Activated CD4-positive, alpha-beta T cell treated with anti-CD3 and anti-CD28 coated beads, Interleukin-2, amount 10 ng/mL, durations not matched to agents 7 days and 5 days (primary cell): ENCODE measurements around the gene ST6GALNAC3. TPM values are rescaled to one million over a fixed set of nuclear protein-coding genes. Genes with fewer than 3 reads are reported as not detected.
"Not testable (repeated sequence)": the region's sequence is repeated elsewhere in the genome, so short reads cannot be mapped to it uniquely, and the experiment has no call there.

Source experiments
- CTCF ChIA-PET: fragments of 350-600 bp; sonication (Branson Sonifier 250); formaldehyde crosslinking; loops from one replicate; lab custom pipeline; 2021; ENCODE audit warnings: antibody characterized with exemption; lab: Charles Lee
- POLR2A ChIA-PET: fragments of 350-600 bp; sonication (Branson Sonifier 250); formaldehyde crosslinking; loops from one replicate; lab custom pipeline; 2021; ENCODE audit warnings: antibody characterized with exemption; lab: Charles Lee
- DNase-seq: peaks from one replicate; pipeline ENCODE4 v3.0.0-alpha.2; 2020
- H3K27ac Mint-ChIP-seq: one replicate; pipeline ENCODE4 v1.8.0; 2021; ENCODE audit warnings: mild to moderate bottlenecking, moderate library complexity, mixed read lengths
- H3K27me3 Mint-ChIP-seq: one replicate; pipeline ENCODE4 v1.8.0; 2021; ENCODE audit warnings: mixed read lengths
- H3K36me3 Mint-ChIP-seq: one replicate; pipeline ENCODE4 v1.8.0; 2021; ENCODE audit warnings: low read depth, mixed read lengths
- H3K4me1 Mint-ChIP-seq: one replicate; pipeline ENCODE4 v1.8.0; 2021; ENCODE audit warnings: mixed read lengths
- H3K4me3 Mint-ChIP-seq: one replicate; pipeline ENCODE4 v1.8.0; 2021; ENCODE audit warnings: mild to moderate bottlenecking, moderate library complexity, mixed read lengths
- H3K9me3 Mint-ChIP-seq: one replicate; pipeline ENCODE4 v1.8.0; 2021; ENCODE audit warnings: mixed read lengths
- total RNA-seq, 2 experiments: library from RNA; stranded (reverse); gene quantifications; one replicate each; pipeline ENCODE4 v1.2.3, GENCODE V29; 2021

ST6GALNAC3 gene
- total RNA-seq, 2 experiments from 2014 or later: 0.02 to 0.25 TPM

DNA sequence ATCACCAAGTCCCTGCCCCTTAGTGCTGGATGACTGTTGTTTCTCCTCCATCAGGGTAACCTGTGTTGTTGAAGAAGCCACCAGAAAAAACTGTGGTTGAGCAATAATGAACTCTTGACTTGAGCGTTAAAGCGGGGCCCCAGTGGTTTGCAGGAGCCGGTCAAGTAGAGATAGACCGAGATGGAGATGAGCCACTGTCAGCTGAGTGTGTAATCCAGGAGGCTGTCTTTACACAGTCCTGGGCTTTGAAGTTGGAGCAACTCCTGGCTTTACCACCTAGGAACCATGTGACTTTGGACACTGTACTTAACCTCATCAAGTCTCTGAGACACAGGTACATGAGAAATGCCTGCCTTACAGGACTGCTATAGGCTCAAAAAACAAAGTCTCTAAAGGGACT lies 158.1 kb downstream of the ST6GALNAC3 start:
- no peaks in the 10 kb centered on the region for H3K36me3 Mint-ChIP-seq
- peaks cover 8% of the 10 kb centered on the region for H3K4me1 Mint-ChIP-seq
- peaks cover 3% of the 10 kb centered on the region for H3K9me3 Mint-ChIP-seq
- no peaks in the 10 kb centered on the region for H3K27me3 Mint-ChIP-seq
- DNase-seq: no peak
- no peak overlapping the region for H3K4me3 Mint-ChIP-seq
- POLR2A ChIA-PET: no interaction called here
- CTCF ChIA-PET: no interaction called here
- H3K27ac Mint-ChIP-seq: peak overlapping the region; percentile 36

DNA sequence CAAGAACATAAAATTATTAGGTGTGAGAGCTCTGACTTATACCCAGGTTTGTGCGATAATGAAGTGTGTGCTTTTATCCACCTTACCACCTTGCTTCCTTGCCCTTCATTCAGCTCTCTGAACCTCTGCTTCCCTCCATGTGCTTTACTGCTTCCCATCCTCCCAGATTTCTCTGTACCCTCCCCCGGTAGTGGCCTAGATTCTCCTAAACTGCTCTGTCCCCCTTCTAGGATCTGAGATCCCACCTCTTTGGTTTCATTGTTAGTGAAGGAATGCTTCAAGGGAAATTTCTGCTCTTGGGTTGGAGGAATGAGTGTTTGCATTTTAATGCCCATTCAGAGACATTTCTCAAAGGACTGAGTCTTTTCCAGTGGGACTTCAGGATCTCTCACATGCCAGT lies 159.5 kb downstream of the ST6GALNAC3 start:
- Mint-ChIP-seq H3K9me3 (peaks cover 3% of the 10 kb centered on the region), H3K4me1 (peaks cover 8% of the 10 kb centered on the region), H3K27me3 (no peaks in the 10 kb centered on the region), H3K4me3 (no peak overlapping the region), H3K36me3 (no peaks in the 10 kb centered on the region), H3K27ac (no peak overlapping the region)
- no peak for DNase-seq
- ChIA-PET CTCF (no interaction called here), POLR2A (no interaction called here)

DNA sequence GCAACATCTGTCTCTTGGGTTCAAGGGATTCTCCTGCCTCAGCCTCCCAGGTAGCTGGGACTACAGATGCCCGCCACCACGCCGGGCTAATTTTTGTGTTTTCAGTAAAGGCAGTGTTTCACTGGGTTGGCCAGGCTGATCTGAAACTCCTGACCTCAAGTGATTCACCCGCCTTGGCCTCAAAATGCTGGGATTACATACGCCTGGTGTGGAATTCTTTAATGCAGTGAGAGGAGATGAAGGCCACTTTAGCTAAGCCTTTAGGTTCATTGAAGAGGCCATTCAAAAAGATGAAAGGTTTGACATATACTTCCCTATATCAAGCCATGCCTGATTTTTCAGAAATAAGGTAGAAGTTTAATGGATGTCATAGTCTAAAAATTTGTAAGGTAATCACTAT lies 162.7 kb downstream of the ST6GALNAC3 start:
- Mint-ChIP-seq H3K4me1 (no peaks in the 10 kb centered on the region), H3K27me3 (no peaks in the 10 kb centered on the region), H3K27ac (no peak overlapping the region), H3K4me3 (no peak overlapping the region), H3K9me3 (peaks cover 2% of the 10 kb centered on the region), H3K36me3 (no peaks in the 10 kb centered on the region)
- CTCF ChIA-PET: no interaction called here
- no peak for DNase-seq
- POLR2A ChIA-PET: no interaction called here

DNA sequence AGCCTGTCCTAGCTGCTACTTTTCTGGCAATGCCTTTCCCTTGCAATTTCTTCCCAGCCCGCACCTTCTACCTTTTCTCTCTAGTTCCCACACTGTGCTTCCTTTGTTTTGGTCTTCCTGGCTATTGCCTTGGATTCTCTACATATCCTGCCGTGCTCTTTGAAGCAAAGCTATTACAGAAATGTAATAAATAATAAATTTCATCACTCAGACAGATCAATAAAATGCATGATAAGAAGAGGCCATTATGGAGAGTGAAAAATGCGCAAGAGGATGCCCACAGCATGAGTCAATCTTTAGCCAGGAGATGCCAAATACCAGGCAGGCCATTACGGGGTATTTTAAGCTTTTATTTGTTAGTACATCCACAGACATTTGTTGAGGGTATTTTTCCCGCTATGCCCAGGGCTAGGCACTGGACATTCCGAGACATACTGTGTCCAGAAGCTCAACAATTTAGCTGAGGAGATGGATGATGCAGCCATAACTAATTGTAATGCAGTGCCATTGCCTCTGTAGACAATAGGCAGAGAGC lies 163.6 kb downstream of the ST6GALNAC3 start:
- H3K4me1 Mint-ChIP-seq: no peaks in the 10 kb centered on the region
- CTCF ChIA-PET: no interaction called here
- no peaks in the 10 kb centered on the region for H3K36me3 Mint-ChIP-seq
- no peaks in the 10 kb centered on the region for H3K27me3 Mint-ChIP-seq
- POLR2A ChIA-PET: no interaction called here
- no peak for DNase-seq
- no peak overlapping the region for H3K4me3 Mint-ChIP-seq
- peaks cover 9% of the 10 kb centered on the region for H3K9me3 Mint-ChIP-seq
- no peak overlapping the region for H3K27ac Mint-ChIP-seq

DNA sequence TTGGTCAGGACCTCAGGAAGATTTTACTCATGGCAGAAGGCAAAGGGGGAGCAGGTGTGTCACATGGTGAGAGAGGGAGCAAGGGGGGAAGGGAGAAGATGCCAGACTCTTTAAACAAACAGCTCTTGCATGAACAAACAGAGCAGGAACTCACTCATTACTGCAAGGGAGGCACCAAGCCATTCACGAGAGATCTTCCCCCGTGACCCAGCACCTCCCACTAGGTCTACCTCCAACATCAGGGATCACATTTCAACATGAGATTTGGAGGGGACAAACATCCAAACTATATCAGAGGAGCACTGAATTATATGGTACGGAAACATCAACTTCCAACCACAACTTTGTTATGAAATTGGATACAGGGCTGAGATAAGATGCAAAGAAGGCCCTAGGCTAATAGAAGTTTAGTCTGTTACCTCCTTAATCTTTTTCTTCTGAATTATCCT lies 164.9 kb downstream of the ST6GALNAC3 start:
- Mint-ChIP-seq H3K4me3 (no peak overlapping the region), H3K9me3 (peaks cover 15% of the 10 kb centered on the region), H3K27me3 (no peaks in the 10 kb centered on the region), H3K36me3 (no peaks in the 10 kb centered on the region), H3K27ac (no peak overlapping the region), H3K4me1 (no peaks in the 10 kb centered on the region)
- no peak for DNase-seq
- ChIA-PET POLR2A (no interaction called here), CTCF (no interaction called here)

DNA sequence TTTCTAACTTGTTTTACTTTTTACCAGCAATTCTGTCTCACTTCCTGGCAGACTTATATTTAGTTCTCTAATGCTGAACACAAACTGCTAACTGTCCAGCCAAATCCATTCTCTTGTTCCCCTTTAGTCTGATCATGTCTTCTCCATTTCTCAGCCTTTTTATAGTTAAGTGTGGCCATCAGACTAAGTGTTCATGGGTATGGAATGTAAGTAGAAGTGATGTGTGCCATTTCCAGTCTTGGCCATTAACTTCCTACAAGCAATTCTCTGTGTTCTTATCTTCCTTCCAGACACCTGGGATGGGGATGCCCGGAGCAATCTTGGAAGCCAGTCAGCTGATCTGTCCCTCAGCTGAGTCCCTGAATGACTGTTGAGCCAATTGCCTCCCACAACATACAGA lies 165.8 kb downstream of the ST6GALNAC3 start:
- Mint-ChIP-seq H3K4me3 (no peak overlapping the region), H3K36me3 (no peaks in the 10 kb centered on the region), H3K4me1 (no peaks in the 10 kb centered on the region), H3K27me3 (no peaks in the 10 kb centered on the region), H3K9me3 (peaks cover 15% of the 10 kb centered on the region), H3K27ac (no peak overlapping the region)
- DNase-seq: no peak
- ChIA-PET CTCF (no interaction called here), POLR2A (no interaction called here)

DNA sequence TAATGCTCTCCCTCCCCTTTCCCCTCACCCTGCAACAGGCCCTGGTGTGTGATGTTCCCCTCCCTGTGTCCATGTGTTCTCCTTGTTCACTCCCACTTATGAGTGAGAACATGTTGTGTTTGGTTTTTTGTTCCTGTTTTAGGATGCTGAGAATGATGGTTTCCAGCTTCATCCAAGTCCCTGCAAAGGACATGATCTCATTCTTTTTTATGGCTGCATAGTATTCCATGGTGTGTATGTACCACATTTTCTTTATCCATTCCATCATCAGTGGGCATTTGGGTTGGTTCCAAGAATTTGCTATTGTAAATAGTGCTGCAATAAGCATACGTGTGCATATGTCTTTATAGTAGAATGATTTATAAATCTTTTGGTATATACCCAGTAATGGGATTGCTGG lies 168.0 kb downstream of the ST6GALNAC3 start:
- H3K36me3 Mint-ChIP-seq, DNase-seq, H3K4me1 Mint-ChIP-seq, POLR2A ChIA-PET, H3K27me3 Mint-ChIP-seq, H3K27ac Mint-ChIP-seq, H3K4me3 Mint-ChIP-seq, CTCF ChIA-PET: not testable (repeated sequence)
- H3K9me3 Mint-ChIP-seq: peaks cover 23% of the 10 kb centered on the region

DNA sequence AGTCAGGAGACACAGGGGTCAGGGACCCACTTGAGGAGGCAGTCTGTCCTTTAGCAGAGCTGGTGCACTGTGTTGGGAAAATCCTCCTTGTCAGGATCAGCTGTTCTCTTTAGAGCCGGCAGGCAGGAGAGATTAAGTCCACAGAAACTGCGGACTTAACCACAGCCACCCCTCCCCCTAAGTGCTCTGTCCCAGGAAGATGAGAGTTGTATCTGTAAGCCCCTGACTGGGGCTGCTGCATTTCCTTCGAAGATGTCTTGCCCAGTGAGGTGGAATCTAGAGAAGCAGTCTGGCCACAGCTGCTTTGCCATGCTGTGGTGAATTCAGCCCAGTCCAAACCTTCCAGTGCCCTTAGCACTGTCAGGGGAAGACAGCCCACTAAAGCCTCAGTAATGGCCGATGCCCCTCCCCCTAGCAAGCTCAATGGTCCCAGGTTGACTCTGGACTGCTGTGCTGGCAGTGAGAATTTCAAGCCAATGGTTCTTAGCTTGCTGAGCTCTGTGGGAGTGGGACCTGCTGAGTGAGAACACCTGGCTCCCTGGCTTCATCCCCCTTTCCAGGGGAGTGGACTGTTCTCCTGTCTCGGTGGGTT lies 172.8 kb downstream of the ST6GALNAC3 start:
- Mint-ChIP-seq H3K36me3 (no peaks in the 10 kb centered on the region), H3K4me3 (no peak overlapping the region), H3K4me1 (peaks cover 4% of the 10 kb centered on the region), H3K27me3 (no peaks in the 10 kb centered on the region), H3K9me3 (peaks cover 21% of the 10 kb centered on the region), H3K27ac (no peak overlapping the region)
- ChIA-PET CTCF (interaction anchor here (0.6 kb wide), 1 partner anchor 497 kb away, joined by 7 read pairs; no protein-coding TSS in a partner anchor), POLR2A (no interaction called here)
- no peak for DNase-seq

DNA sequence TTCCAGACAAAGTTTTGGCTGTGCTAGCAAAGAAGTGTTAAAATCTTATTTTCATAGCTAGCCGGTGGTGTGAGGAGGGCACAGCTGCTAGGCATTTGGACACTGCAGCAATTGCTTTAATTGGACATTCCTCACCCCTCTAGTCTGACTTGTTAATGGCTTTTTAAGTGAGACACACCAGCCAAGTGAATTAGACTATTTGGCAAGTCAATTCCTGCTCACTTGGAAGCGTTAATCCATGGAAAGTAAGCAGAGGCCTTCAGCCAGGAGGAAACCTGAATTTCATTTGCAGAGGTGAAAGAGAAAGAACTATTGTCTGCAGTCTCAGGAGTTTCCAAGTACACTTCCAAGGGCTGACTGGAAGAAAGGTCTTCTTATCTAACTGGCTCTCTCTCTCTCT lies 175.7 kb downstream of the ST6GALNAC3 start:
- Mint-ChIP-seq H3K9me3 (peaks cover 11% of the 10 kb centered on the region), H3K36me3 (no peaks in the 10 kb centered on the region), H3K27me3 (no peaks in the 10 kb centered on the region), H3K4me3 (no peak overlapping the region), H3K4me1 (peaks cover 16% of the 10 kb centered on the region), H3K27ac (no peak overlapping the region)
- POLR2A ChIA-PET: no interaction called here
- CTCF ChIA-PET: no interaction called here
- DNase-seq: no peak

DNA sequence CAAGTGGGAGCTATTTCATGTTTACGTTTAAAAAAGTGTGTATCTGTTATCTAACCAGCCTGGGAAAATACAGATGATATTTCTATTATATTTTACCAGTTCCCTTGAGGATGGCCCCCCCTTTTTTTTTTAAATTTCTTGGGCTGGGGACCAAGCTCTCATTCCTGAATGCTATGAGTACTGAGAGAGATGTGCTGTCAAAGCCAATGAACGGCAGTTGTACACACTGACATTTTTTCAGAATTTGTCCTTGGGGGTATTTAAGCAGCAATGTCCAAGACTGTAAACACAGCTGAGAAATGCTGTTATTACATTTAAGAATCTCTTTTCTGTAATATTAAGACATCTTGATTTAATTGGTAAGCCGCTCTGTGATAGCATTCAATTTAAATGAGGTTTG lies 177.9 kb downstream of the ST6GALNAC3 start:
- ChIA-PET POLR2A (no interaction called here), CTCF (interaction anchor here (1.3 kb wide), 1 partner anchor 11 kb away, joined by 3 read pairs; no protein-coding TSS in a partner anchor)
- Mint-ChIP-seq H3K4me1 (peaks cover 32% of the 10 kb centered on the region), H3K9me3 (peaks cover 3% of the 10 kb centered on the region), H3K27ac (no peak overlapping the region), H3K4me3 (no peak overlapping the region), H3K36me3 (peaks cover 1% of the 10 kb centered on the region), H3K27me3 (no peaks in the 10 kb centered on the region)
- DNase-seq: no peak

DNA sequence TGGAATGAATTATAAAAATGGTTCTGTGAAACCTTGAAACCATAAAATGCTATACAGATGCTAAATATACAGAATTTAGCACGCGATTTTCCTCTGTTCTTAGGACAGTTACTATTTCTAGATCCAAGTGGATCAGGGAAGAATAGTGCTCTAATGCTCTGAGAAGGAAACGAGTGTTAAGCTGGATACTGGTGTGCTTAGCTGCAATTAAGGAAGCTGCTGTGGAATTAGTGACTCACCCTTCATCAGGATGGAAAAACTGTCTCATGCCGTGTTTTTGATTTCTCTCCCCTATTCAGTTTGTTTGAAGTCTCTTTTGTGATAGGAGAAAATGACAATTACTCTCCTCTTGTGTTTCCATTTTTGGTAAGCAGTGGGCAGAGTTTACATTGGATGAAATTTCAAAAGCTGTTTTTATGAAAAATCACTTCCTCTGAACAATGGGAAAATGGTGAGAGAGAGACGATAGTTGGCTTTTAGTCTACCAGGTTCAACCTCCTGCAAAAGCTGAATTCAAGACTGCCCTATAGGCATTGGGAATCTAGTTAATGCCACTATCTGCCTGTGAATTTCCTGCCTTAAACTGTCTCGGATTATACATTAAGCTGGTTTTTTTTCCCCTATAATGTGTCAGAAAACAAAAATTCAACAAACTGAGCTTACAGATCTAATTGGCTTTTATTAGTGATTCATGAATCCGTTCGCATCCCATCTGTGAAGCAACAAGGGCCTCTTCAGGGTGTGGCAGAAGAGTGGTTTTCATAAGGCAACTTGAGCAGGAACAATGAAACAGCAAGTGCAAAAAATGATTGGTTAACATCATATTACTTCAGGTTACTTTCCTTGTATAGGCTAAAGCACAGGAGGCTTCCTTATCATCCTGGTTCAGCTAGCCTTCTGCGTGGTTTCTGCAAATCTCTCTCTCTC lies 179.8 kb downstream of the ST6GALNAC3 start:
- CTCF ChIA-PET: interaction anchor here (0.8 to 1.1 kb wide), 2 partner anchors 11 to 32 kb away, joined by 3 read pairs; no protein-coding TSS in a partner anchor
- H3K27ac Mint-ChIP-seq: no peak overlapping the region

DNA sequence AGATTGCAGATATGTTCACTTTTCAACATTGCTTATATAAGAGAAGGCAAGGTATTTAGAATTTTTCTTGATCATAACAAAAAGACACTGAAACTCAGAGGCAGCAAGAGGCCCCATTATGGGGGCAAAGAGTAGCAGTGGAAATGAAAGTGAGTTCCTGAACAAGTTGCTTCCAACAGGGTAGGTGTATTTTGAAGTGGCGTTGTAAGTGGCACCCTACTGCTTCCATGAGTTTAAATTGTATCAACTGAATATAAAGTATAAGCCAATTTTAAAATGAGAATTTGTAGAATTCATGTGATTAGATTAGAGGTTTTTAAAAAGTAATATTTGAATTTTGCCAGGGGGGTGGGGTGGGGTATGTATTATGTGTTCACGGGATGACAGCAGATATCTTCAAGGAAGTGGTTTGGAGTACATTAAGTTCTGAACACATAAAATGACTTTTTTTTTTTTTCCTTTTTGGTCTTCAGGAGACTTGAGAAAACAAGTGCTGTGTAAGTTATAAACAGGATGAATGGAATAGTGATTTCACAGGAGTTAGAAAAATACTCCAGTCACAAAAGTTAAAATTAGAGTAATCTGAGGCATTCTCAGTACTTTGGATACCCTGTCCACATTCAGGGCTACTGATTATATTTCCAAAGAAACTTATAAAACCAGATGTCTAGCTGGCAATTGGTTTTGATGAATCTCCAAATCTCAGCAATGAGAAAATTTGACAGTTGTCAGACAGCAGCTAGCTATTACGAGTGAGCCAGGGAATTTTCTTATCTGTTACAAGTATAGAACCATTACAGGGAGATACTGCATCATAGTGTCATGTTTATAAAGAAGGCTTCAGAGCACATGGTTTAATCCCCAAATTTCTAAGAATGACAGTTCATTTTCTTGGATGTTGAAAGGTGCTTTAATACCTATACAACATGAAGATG lies 182.0 kb downstream of the ST6GALNAC3 start:
- peaks cover 1% of the 10 kb centered on the region for H3K36me3 Mint-ChIP-seq
- CTCF ChIA-PET: no interaction called here

More for the DNA sequence above, 179.8 kb downstream of the ST6GALNAC3 start:
- no peak overlapping the region for H3K4me3 Mint-ChIP-seq
- POLR2A ChIA-PET: interaction anchor here (0.6 kb wide), 1 partner anchor 100 kb away, joined by 3 read pairs; no protein-coding TSS in a partner anchor
- H3K9me3 Mint-ChIP-seq: peaks cover 3% of the 10 kb centered on the region
- no peak for DNase-seq
- peaks cover 43% of the 10 kb centered on the region for H3K4me1 Mint-ChIP-seq
- peaks cover 1% of the 10 kb centered on the region for H3K36me3 Mint-ChIP-seq
- H3K27me3 Mint-ChIP-seq: no peaks in the 10 kb centered on the region

More for the DNA sequence above, 182.0 kb downstream of the ST6GALNAC3 start:
- H3K9me3 Mint-ChIP-seq: peaks cover 3% of the 10 kb centered on the region
- peak overlapping the region; percentile 30 for H3K4me3 Mint-ChIP-seq
- no peak for DNase-seq
- H3K27ac Mint-ChIP-seq: peak overlapping the region; percentile 63
- no peaks in the 10 kb centered on the region for H3K27me3 Mint-ChIP-seq
- peaks cover 60% of the 10 kb centered on the region for H3K4me1 Mint-ChIP-seq
- POLR2A ChIA-PET: no interaction called here
